ENCODE data around the gene COX6B1. TPM values are rescaled to one million over a fixed set of nuclear protein-coding genes. Genes with fewer than 3 reads are reported as not detected.
A peak's percentile ranks its signal among the peaks of the same experiment; 100 is the strongest.
"Not testable (repeated sequence)": the region's sequence is repeated elsewhere in the genome, so short reads cannot be mapped to it uniquely, and the experiment has no call there.

COX6B1 gene
- total RNA-seq, 1 donor = 327 TPM

DNA sequence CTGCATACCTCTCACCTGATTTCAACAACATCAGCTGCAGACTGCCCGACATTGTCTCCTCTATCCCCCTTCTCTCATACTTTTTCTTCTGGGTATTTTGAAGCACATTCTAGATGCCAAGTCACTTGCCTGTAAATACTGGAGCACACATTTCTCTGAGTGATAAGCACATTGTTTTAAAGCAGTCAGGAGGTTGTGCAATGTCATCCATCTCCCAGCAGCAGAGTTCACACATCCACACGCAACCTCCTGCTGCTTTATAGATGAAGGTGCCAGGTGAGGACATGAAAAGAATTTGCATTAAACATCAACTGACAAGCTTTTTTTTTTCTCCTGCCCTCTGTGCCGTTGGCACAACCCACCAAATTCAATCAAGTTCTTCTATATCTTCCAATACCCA, 23.7 kb downstream of the COX6B1 start:
- no peak overlapping the region for H3K4me3 ChIP-seq (ENCODE audit: low read depth, low read length)
- TF ChIP-seq, protein P1, sequence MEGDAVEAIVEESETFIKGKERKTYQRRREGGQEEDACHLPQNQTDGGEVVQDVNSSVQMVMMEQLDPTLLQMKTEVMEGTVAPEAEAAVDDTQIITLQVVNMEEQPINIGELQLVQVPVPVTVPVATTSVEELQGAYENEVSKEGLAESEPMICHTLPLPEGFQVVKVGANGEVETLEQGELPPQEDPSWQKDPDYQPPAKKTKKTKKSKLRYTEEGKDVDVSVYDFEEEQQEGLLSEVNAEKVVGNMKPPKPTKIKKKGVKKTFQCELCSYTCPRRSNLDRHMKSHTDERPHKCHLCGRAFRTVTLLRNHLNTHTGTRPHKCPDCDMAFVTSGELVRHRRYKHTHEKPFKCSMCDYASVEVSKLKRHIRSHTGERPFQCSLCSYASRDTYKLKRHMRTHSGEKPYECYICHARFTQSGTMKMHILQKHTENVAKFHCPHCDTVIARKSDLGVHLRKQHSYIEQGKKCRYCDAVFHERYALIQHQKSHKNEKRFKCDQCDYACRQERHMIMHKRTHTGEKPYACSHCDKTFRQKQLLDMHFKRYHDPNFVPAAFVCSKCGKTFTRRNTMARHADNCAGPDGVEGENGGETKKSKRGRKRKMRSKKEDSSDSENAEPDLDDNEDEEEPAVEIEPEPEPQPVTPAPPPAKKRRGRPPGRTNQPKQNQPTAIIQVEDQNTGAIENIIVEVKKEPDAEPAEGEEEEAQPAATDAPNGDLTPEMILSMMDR (IDR thresholded peaks at IDR 0.05; ENCODE audit: insufficient read depth, low read length) = no peak
- DNase-seq (ENCODE audit: low read depth) = peak; percentile 47

DNA sequence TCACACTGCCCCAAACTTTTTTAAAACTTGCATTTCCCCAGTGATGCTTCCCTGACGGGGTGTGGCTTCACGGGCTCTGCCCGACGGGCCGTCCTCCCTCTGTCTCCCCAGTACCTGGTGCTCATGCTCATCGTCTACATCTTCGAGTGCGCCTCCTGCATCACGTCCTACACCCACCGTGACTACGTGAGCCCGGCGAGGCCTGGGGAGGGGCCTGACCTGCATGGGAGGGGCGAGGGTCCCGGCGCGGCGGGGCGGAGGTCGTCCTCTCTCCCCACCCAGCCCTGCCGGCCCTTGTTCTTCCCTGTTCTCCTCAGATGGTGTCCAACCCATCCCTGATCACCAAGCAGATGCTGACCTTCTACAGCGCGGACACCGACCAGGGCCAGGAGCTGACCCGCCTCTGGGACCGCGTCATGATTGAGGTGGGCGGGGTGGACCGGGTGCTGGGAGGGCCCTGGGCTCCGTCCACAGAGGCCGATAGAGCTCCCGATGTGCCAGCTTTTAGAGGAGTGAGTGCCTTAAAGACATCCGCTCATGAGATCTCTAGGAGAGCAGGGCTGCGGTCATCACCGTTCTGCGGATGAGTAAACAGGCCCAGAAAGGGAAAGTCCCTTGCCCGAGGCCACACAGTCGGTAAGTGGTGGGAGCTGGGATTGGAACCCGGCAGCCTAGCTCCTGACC, 25.1 kb downstream of the COX6B1 start:
- peak; percentile 48 for DNase-seq (ENCODE audit: low read depth)
- H3K4me3 ChIP-seq (ENCODE audit: low read depth, low read length) = peak overlapping the region; percentile 53
- TF ChIP-seq, protein P1 (IDR thresholded peaks at IDR 0.05; ENCODE audit: insufficient read depth, low read length) = no peak

DNA sequence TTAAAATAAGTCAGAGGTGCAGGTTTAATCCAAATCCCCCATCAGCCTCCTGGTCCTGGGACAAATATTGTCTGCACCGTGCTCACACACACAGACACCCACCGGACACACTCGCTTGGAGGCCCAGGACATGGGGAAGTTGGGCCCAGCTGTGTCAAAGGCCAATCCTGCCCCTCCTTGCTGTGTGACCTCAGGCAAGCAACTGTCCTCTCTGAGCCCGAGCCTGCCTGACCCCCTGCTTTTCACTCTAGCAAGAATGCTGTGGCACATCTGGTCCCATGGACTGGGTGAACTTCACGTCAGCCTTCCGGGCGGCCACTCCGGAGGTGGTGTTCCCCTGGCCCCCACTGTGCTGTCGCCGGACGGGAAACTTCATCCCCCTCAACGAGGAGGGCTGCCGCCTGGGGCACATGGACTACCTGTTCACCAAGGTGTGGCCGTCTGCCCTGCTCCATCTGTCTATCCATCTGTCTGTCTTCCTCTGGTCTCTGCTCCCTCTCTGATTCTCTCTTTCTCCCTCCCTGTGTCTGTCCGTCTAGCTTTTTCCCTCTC, 27.5 kb downstream of the COX6B1 start:
- H3K4me3 ChIP-seq (ENCODE audit: low read depth, low read length) = no peak overlapping the region
- DNase-seq (ENCODE audit: low read depth) = no peak
- TF ChIP-seq, protein P1 (IDR thresholded peaks at IDR 0.05; ENCODE audit: insufficient read depth, low read length) = no peak

DNA sequence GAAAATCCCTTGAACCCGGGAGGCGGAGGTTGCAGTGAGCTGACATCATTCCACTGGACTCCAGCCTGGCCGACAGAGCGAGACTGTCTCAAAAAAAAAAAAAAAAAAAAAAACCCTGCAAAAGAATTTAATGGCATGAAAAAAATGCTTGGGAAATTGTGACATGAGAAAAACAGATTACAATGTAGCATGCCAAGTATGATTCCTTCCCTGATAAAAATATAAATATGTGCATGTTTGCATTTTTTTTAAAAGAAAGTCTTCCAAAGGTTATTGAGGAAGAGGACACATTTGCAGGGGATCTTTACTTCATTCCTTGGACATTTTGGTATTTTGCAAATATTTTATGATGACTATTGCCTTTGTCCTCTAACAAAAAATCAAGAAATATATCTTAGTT, 41.7 kb downstream of the COX6B1 start:
- peak; percentile 46 for DNase-seq (ENCODE audit: low read depth)
- no peak overlapping the region for H3K4me3 ChIP-seq (ENCODE audit: low read depth, low read length)
- TF ChIP-seq, protein P1 (IDR thresholded peaks at IDR 0.05; ENCODE audit: insufficient read depth, low read length) = no peak

DNA sequence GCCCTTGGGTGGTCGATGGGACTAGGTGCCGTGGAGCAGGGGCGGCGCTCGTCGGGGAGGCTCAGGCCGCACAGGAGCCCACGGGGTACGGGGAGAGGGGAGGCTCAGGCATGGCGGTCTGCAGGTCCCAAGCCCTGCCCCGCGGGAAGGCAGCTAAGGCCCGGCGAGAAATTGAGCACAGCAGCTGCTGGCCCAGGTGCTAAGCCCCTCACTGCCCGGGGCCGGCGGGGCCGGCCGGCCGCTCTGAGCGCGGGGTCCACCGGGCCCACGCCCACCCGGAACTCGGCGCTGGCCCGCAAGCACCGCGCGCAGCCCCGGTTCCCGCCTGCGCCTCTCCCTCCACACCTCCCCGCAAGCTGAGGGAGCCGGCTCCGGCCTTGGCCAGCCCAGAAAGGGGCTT, 43.0 kb downstream of the COX6B1 start:
- DNase-seq (ENCODE audit: low read depth) = not testable (repeated sequence)

DNA sequence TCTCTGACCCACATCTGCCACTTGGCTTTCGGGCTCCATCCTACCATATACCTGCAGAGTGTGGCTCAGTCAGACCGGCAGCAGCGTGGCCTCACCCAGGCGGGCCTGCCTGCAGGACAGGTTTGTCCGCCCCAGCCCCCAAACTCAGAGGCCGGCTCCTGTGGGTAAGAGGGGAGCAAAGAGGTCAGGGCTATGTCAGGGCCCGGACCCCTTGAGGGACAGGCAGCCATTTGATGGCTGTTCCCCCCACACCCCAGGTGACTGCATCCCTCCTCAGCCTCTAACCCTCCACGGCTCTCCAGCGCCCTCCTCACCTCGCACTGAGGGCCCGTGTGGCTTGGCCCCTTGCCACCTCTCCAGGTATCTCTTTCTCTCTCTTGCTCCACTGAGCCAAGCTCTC, 43.9 kb downstream of the COX6B1 start:
- H3K4me3 ChIP-seq (ENCODE audit: low read depth, low read length) = no peak overlapping the region
- no peak for DNase-seq (ENCODE audit: low read depth)
- TF ChIP-seq, protein P1 (IDR thresholded peaks at IDR 0.05; ENCODE audit: insufficient read depth, low read length) = no peak

More for the DNA sequence above, 43.0 kb downstream of the COX6B1 start:
- H3K4me3 ChIP-seq (ENCODE audit: low read depth, low read length) = not testable (repeated sequence)

DNA sequence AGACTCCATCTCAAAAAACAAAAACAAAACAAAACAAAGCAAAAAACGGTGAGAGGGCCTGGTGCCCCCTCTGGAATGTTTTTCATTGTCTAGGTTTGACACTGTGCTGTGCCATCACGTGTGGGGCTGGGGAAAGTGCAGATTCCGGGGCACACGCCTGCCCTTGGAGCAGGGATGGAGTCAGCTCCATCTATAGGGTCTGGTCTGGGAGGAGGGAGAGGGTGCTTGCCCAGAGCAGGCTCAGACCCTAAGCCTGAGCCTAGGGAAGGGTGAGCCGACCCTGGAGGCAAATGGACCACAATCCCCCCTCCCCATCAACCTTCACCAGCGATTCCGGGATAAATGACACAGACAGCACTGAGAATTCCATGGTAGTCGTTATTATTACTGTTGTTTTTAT, 45.3 kb downstream of the COX6B1 start:
- TF ChIP-seq, protein P1 (IDR thresholded peaks at IDR 0.05; ENCODE audit: insufficient read depth, low read length) = no peak

More for the DNA sequence above, 45.3 kb downstream of the COX6B1 start:
- H3K4me3 ChIP-seq (ENCODE audit: low read depth, low read length) = no peak overlapping the region
- DNase-seq (ENCODE audit: low read depth) = no peak
